Natural killer cell (primary cell): ENCODE measurements around the gene CNNM3. TPM values are rescaled to one million over a fixed set of nuclear protein-coding genes. Genes with fewer than 3 reads are reported as not detected.
A peak's percentile ranks its signal among the peaks of the same experiment; 100 is the strongest.
"Not testable (repeated sequence)": the region's sequence is repeated elsewhere in the genome, so short reads cannot be mapped to it uniquely, and the experiment has no call there.

Experiments
- ATAC-seq, 3 donors: fragments of 150-1000 bp in 2 of 3; fragments of 200-7000 bp in 1 of 3; cut with Tn5 transposase; 1 replicate in 1 of 3; 2 replicates in 2 of 3; pipeline ENCODE4 v1.10.0; 2021; ENCODE audit warnings: mild to moderate bottlenecking in 2 of 3, moderate library complexity in 2 of 3
- DNase-seq, 2 donors: peaks; one replicate each; pipeline versions ENCODE4 v3.0.0 to v3.0.0-alpha.2; 2013 to 2021; ENCODE audit warnings: mixed read lengths in 1 of 2
- H3K27ac ChIP-seq: one replicate; pipeline ENCODE4 v1.5.1; 2013; ENCODE audit warnings: mild to moderate bottlenecking, low read length
- H3K27me3 ChIP-seq: one replicate; pipeline ENCODE4 v1.6.1; 2013; ENCODE audit warnings: low read length; ENCODE audit not compliant: control insufficient read depth, insufficient read depth
- H3K36me3 ChIP-seq: one replicate; pipeline ENCODE4 v1.6.1; 2013; ENCODE audit warnings: low read length; ENCODE audit not compliant: control insufficient read depth, insufficient read depth
- H3K4me1 ChIP-seq: one replicate; pipeline ENCODE4 v1.6.1; 2013; ENCODE audit warnings: low read length; ENCODE audit not compliant: control insufficient read depth, insufficient read depth
- H3K4me3 ChIP-seq: one replicate; pipeline ENCODE4 v1.5.1; 2013; ENCODE audit warnings: low read length
- H3K9me3 ChIP-seq: one replicate; pipeline ENCODE4 v1.6.1; 2013; ENCODE audit warnings: low read length; ENCODE audit not compliant: control insufficient read depth, insufficient read depth
- H3K27ac Mint-ChIP-seq, 2 donors: one replicate each; pipeline ENCODE4 v1.8.0; 2022; ENCODE audit warnings: mild to moderate bottlenecking in 2 of 2, mixed read lengths in 2 of 2, moderate library complexity in 1 of 2
- H3K27me3 Mint-ChIP-seq, 2 donors: one replicate each; pipeline ENCODE4 v1.8.0; 2022; ENCODE audit warnings: low read depth in 2 of 2, mixed read lengths in 2 of 2
- H3K36me3 Mint-ChIP-seq: one replicate; pipeline ENCODE4 v1.8.0; 2022; ENCODE audit warnings: mixed read lengths
- H3K4me1 Mint-ChIP-seq, 2 donors: one replicate each; pipeline ENCODE4 v1.8.0; 2022; ENCODE audit warnings: mixed read lengths in 2 of 2
- H3K4me3 Mint-ChIP-seq: one replicate; pipeline ENCODE4 v1.8.0; 2022; ENCODE audit warnings: mild to moderate bottlenecking, moderate library complexity, mixed read lengths
- H3K9me3 Mint-ChIP-seq, 2 donors: one replicate each; pipeline ENCODE4 v1.8.0; 2022; ENCODE audit warnings: mixed read lengths in 2 of 2
- CTCF ChIP-seq: fragments of 200-600 bp; IDR thresholded peaks from one replicate; pipeline ENCODE4 v1.8.0; 2022; ENCODE audit warnings: antibody characterized with exemption
- WGBS: methylation state at CpG from one replicate; pipeline ENCODE4 v1.1.7; 2013; ENCODE audit warnings: missing lambda C conversion rate; ENCODE audit not compliant: insufficient coverage; 5-methylcytosine and 5-hydroxymethylcytosine counted together
- intact Hi-C: fragments of 100-400 bp; cut with micrococcal nuclease; formaldehyde crosslinking; loops from one replicate; pipeline ENCODE4 v1.14.2; 2022
- total RNA-seq, 4 donors: library from RNA; stranded (reverse); fragments of 120-200 nt in 1 of 4; gene quantifications; one replicate each; pipeline versions ENCODE4 v1.2.3 to v1.2.4, GENCODE V29; 2013 to 2022

Gene CNNM3
- total RNA-seq, 3 donors from 2014 or later (not counting 1 experiment from before 2014, with no cell fraction given) = 33.8 to 55.2 (median 45.6) TPM

- Mint-ChIP-seq H3K4me1 (peaks cover 35 to 48% of the 10 kb centered on the region in 2 donors), H3K4me3 (no peak overlapping the region), H3K27ac (peak overlapping the region; percentile 29 to 73), H3K27me3 (no peaks in the 10 kb centered on the region), H3K9me3 (no peaks in the 10 kb centered on the region), H3K36me3 (peaks cover 4% of the 10 kb centered on the region)
- TF ChIP-seq CTCF = no peak
- Histone ChIP-seq H3K36me3 (peaks cover 48% of the 10 kb centered on the region), H3K9me3 (no peaks in the 10 kb centered on the region), H3K4me1 (peaks cover 54% of the 10 kb centered on the region), H3K27me3 (no peaks in the 10 kb centered on the region), H3K27ac (no peak overlapping the region), H3K4me3 (no peak overlapping the region)
- intact Hi-C loops = no loop called here
- ATAC-seq (no peak), DNase-seq (peak in 1 of 2 donors; percentile 52)
- WGBS = 83% methylated on average over 38 of the region's 38 CpGs
Observed at GRCh38 chr2:96860065-96861029, 44.3 kb downstream of the CNNM3 start.

- WGBS = 97% methylated on average over 17 of the region's 17 CpGs
- no peak for TF ChIP-seq CTCF
- ATAC-seq (no peak), DNase-seq (no peak)
- no peak overlapping the region for H3K4me3 ChIP-seq
- Mint-ChIP-seq H3K9me3 (no peaks in the 10 kb centered on the region), H3K36me3 (peaks cover 4% of the 10 kb centered on the region), H3K27ac (no peak overlapping the region), H3K27me3 (no peaks in the 10 kb centered on the region), H3K4me3 (no peak overlapping the region), H3K4me1 (peaks cover 42 to 54% of the 10 kb centered on the region in 2 donors)
- H3K36me3 ChIP-seq = peaks cover 55% of the 10 kb centered on the region
- no peak overlapping the region for H3K27ac ChIP-seq
- no peaks in the 10 kb centered on the region for H3K9me3 ChIP-seq
- no peaks in the 10 kb centered on the region for H3K27me3 ChIP-seq
- H3K4me1 ChIP-seq = peaks cover 62% of the 10 kb centered on the region
- intact Hi-C loops = no loop called here
Observed at GRCh38 chr2:96861074-96861473, 45.0 kb downstream of the CNNM3 start.

GRCh38 chr2:96863056-96863455 is 47.0 kb downstream of the CNNM3 start:
- not testable (repeated sequence) for H3K27me3 ChIP-seq

GRCh38 chr2:96863575-96864342 is 47.7 kb downstream of the CNNM3 start:
- 94% methylated on average over 19 of the region's 19 CpGs for WGBS
- H3K36me3 Mint-ChIP-seq = peaks cover 4% of the 10 kb centered on the region
- no peak overlapping the region for H3K27ac ChIP-seq

More at GRCh38 chr2:96863056-96863455, 47.0 kb downstream of the CNNM3 start:
- ATAC-seq, H3K9me3 ChIP-seq, H3K27ac ChIP-seq, H3K4me3 ChIP-seq, DNase-seq, intact Hi-C loops, H3K36me3 Mint-ChIP-seq, H3K27me3 Mint-ChIP-seq, H3K9me3 Mint-ChIP-seq: not testable (repeated sequence)
- Histone ChIP-seq H3K36me3 (peaks cover 59% of the 10 kb centered on the region), H3K4me1 (peaks cover 66% of the 10 kb centered on the region)
- Mint-ChIP-seq H3K4me1 (peaks cover 45 to 55% of the 10 kb centered on the region in 2 donors), H3K4me3 (peak overlapping the region; percentile 42), H3K27ac (peak overlapping the region; percentile 29 to 65)
- 84% methylated on average over 4 of the region's 4 CpGs for WGBS

More at GRCh38 chr2:96863575-96864342, 47.7 kb downstream of the CNNM3 start:
- peaks cover 44 to 54% of the 10 kb centered on the region in 2 donors for H3K4me1 Mint-ChIP-seq
- no peak for TF ChIP-seq CTCF
- Histone ChIP-seq H3K36me3 (peaks cover 59% of the 10 kb centered on the region), H3K9me3 (no peaks in the 10 kb centered on the region), H3K4me1 (peaks cover 64% of the 10 kb centered on the region), H3K27me3 (no peaks in the 10 kb centered on the region), H3K4me3 (no peak overlapping the region)
- intact Hi-C loops = no loop called here
- H3K4me3 Mint-ChIP-seq = peak overlapping the region; percentile 38
- no peak for ATAC-seq
- H3K9me3 Mint-ChIP-seq = no peaks in the 10 kb centered on the region
- H3K27me3 Mint-ChIP-seq = no peaks in the 10 kb centered on the region
- no peak for DNase-seq
- H3K27ac Mint-ChIP-seq = peak overlapping the region; percentile 29 to 65
